Measurements from ENCODE around the gene CDC14B. TPM values are rescaled to one million over a fixed set of nuclear protein-coding genes. Genes with fewer than 3 reads are reported as not detected.
A peak's percentile ranks its signal among the peaks of the same experiment; 100 is the strongest.

Gene CDC14B
- total RNA-seq, 1 donor from 2014 or later = 39.3 TPM

GRCh38 chr9:96607971-96608370 lies 11.7 kb downstream of the CDC14B start:
- TF ChIP-seq CTCF (IDR thresholded peaks at IDR 0.05; ENCODE audit: unreplicated experiment) = no peak
- Mint-ChIP-seq H3K4me3 (no peak overlapping the region), H3K9me3 (no peaks in the 10 kb centered on the region), H3K4me1 (peaks cover 29% of the 10 kb centered on the region), H3K27ac (no peak overlapping the region), H3K36me3 (no peaks in the 10 kb centered on the region), H3K27me3 (ENCODE audit: low read depth) (no peaks in the 10 kb centered on the region)
- DNase-seq (ENCODE audit: low spot score in 2 of 2, unreplicated experiment in 2 of 2) = no peak

- Mint-ChIP-seq H3K36me3 (peaks cover 1% of the 10 kb centered on the region), H3K4me1 (peaks cover 12% of the 10 kb centered on the region), H3K4me3 (no peak overlapping the region), H3K9me3 (peaks cover 4% of the 10 kb centered on the region), H3K27ac (no peak overlapping the region), H3K27me3 (ENCODE audit: low read depth) (no peaks in the 10 kb centered on the region)
- DNase-seq (ENCODE audit: low spot score in 2 of 2, unreplicated experiment in 2 of 2) = no peak
- TF ChIP-seq CTCF (IDR thresholded peaks at IDR 0.05; ENCODE audit: unreplicated experiment) = no peak
Observed at GRCh38 chr9:96605328-96605727, 14.3 kb downstream of the CDC14B start.

- no peak for DNase-seq (ENCODE audit: low spot score in 2 of 2, unreplicated experiment in 2 of 2)
- Mint-ChIP-seq H3K4me1 (peaks cover 12% of the 10 kb centered on the region), H3K9me3 (peaks cover 4% of the 10 kb centered on the region), H3K27me3 (ENCODE audit: low read depth) (no peaks in the 10 kb centered on the region), H3K27ac (peak overlapping the region; percentile 31), H3K4me3 (no peak overlapping the region), H3K36me3 (peaks cover 1% of the 10 kb centered on the region)
- no peak for TF ChIP-seq CTCF (IDR thresholded peaks at IDR 0.05; ENCODE audit: unreplicated experiment)
Observed at GRCh38 chr9:96604004-96604319, 15.7 kb downstream of the CDC14B start.

DNA sequence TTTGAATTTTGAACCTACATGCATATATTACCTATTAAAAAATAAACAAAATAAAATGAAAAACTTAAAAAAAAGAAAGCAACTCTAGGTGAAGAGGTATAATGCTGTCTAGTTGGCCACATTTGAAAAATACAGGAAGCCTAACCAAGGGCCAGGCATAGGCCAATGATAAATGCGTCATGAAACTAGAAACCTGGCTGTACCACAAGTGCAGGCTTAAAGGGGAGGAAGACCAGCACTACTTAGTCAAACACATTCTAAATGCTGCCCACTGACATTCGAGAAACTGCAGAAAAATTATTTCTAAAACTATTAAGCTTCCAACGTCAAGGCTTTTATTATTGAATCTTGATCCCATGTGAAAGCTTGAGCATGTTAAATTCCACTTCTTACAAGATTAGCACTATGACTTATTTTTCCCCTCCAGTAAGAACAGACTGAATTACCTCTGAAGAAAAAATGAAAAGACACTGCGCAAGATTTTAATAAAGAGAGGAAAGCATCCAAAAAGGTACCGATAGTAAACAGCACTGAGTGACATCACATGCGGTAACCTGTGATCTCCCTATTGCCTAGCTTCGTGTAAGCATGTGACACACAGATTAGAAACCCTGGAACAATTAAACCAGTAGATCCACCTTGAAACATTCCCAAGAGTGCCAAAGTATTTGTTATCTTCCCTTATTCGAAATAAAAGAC lies 16.2 kb downstream of the CDC14B start:
- peak overlapping the region; percentile 31 for H3K27ac Mint-ChIP-seq
- no peak for TF ChIP-seq CTCF (IDR thresholded peaks at IDR 0.05; ENCODE audit: unreplicated experiment)
- H3K36me3 Mint-ChIP-seq = peaks cover 1% of the 10 kb centered on the region
- no peaks in the 10 kb centered on the region for H3K27me3 Mint-ChIP-seq (ENCODE audit: low read depth)
- peaks cover 4% of the 10 kb centered on the region for H3K9me3 Mint-ChIP-seq
- peaks cover 12% of the 10 kb centered on the region for H3K4me1 Mint-ChIP-seq
- H3K4me3 Mint-ChIP-seq = no peak overlapping the region
- DNase-seq (ENCODE audit: low spot score in 2 of 2, unreplicated experiment in 2 of 2) = no peak

DNA sequence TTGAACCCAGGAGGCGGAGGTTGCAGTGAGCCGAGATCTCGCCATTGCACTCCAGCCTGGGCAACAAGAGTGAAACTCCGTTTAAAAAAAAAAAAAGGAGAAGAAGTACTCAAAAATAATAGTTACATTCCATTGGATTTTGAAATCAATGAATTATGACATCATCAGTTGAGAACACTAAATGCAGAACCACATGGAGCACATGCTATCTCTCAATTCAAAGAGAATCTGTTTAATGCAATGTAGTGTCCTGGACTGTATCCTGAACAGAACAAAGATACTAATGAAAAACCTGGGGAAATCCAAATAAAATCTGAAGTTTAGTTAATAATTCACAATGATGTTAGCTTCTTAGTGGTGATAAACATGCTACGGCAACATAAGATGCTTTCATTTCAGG lies 20.3 kb downstream of the CDC14B start:
- H3K9me3 Mint-ChIP-seq = peaks cover 7% of the 10 kb centered on the region
- H3K27ac Mint-ChIP-seq = no peak overlapping the region
- H3K4me1 Mint-ChIP-seq = peaks cover 13% of the 10 kb centered on the region
- H3K4me3 Mint-ChIP-seq = no peak overlapping the region
- TF ChIP-seq CTCF (IDR thresholded peaks at IDR 0.05; ENCODE audit: unreplicated experiment) = no peak
- peaks cover 1% of the 10 kb centered on the region for H3K36me3 Mint-ChIP-seq
- no peaks in the 10 kb centered on the region for H3K27me3 Mint-ChIP-seq (ENCODE audit: low read depth)
- DNase-seq (ENCODE audit: low spot score in 2 of 2, unreplicated experiment in 2 of 2) = no peak
